NK-92 (cell line): Measurements from ENCODE around the gene OPA3.
A peak's percentile ranks its signal among the peaks of the same experiment; 100 is the strongest.
"Not testable (repeated sequence)": the region's sequence is repeated elsewhere in the genome, so short reads cannot be mapped to it uniquely, and the experiment has no call there.

ENCODE experiments used
- DNase-seq: peaks from one replicate; lab custom pipeline; 2025; ENCODE audit not compliant: unreplicated experiment; lab: John Stamatoyannopoulos, UW

Gene OPA3

DNA sequence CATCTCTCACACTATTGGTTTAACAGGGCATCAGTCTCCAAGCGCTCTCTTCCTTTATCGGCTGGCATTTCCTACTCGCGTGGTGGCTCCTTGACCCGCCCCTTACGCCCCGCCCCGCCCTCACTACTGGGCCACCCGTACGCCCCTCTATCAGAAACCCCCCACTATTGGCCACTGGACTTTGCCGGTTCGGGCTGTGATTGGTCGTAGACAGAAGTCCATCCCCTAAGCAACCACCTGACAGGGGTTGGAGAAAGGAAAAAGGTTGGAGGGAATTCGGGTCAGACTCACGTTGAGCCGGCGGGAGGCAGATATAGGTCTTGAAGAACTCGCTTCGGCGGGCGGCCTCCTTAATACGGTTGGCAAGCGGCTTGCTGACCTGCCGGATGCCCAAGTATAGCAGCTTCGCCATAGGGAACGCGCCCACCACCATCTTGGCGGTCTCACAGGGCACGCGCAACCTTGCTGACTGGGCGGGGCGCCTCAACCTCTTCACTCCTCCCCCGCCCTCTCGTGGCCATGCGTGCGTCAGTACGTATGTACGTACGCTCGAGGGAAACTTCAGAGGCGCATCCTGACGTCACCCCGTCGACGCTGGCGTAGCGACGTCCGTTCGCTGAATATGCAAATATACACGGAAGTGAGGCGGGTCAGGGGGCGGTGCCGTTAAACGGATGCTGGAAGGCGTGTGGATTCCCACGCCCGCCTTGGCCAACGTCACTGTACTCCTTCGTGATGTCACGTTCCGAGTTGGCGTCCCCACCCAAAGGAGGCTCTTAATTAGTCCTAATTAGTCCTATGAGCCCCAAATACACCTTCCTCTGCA is at the start of gene OPA3:
TSS of gene OPA3 (minus strand) at position 471 of the 826 bp plus-strand sequence. CDS start at position 433, 38 bp downstream.
- DNase-seq = peak; percentile 93

DNA sequence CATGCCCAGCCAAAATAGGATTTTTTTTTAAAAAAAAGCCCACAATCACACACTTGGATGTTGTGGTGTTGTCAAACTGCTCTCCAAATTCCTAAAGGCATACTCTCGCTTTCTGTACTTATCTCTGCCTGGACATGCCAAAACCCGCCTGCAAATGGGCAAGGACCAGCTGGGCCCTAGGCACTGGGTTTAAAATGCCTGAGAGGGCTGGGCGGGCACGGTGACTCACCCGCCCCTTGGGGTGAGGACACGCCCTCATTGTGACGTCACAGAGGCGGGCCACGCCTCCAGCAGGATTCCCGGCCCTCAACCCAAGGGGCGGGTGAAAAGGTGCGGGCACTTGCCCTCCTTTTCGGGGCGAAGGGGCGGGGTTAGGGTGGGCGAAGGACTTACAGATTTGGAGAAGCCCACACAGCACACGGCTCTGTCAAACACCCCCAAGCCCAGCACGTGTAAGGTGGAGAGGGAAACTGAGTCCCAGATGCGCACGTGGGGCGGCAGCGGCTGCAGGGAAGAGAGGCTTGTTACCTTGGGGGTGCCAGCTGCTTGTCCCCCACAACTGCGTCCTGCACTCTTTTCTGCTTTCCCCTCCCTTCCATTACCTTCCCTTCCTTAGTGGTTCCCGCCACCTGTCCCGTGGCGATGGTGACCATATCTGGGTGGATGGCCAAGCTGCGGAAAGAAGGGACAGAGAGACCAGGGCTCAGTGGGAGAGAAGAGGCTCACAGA is 48.0 kb upstream of the OPA3 start:
- no peak for DNase-seq

DNA sequence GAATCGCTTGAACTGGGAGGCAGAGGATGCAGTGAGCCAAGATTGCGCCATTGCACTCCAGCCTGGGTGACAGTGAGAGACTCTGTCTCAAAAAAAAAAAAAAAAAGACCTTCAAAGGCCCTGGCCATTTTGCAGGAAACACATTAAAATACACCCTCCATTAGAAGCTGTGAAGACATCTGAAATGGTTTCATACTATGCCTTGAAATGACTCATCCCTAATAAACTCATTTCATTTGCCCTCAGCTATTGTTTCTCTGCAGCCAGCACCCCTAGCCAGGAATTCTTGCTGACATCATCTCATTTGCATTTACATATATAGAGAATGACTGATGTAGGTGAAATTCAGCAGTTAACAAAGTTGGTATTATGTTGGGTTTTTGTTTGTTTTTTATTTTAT is 45.9 kb upstream of the OPA3 start:
- no peak for DNase-seq

DNA sequence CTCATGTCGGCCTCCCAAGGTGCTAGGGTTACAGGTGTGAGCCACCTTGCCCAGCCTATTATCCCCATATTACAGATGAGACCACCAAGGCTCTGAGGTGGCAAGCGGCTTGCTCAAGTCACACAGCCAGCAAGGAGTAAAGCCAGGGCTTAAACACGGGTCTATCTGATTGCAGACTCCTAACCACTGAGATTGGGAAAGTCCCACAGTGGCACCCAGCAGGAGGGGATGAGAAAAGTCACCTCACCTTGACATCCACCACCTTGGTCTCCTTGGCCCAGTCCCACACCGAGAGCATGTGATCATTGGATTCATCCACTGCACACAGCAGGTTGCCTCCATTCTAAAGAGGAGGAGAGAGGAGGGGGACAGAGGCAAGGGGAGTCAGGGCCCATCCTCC is 45.1 kb upstream of the OPA3 start:
- DNase-seq = no peak

DNA sequence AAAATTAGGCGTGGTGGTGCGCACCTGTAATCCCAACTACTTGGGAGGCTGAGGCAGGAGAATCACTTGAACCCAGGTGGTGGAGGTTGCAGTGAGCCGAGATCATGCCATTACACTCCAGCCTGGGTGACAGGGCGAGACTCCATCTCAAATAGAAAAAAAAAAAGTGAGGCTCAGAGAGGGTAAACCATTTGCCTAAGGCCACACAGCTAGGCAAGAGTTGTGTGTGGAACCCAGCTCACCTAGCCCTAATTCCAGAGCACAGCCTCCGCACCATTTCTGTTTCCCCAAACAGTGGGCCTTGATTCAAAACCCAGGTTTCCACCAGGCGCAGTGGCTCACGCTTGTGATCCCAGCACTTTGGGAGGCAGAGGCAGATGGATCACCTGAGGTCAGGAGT is 43.6 kb upstream of the OPA3 start:
- DNase-seq = not testable (repeated sequence)

DNA sequence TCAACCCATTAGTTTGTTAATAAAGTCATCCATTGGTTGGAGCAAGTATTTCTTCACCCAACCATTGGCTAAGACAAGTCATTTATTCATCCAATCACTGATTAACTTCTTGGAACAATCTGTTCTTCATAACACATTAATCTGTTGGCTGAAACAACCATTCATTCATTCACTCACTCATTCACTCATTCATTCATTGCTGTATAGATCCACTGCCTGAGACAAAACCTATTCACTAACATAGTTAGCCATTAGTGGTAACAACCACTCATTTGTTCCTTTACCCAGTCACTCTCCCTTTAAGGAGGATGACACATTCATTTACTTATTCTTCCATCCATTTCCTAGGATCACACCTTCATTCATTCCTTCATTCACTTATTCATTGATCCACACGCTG is 39.4 kb upstream of the OPA3 start:
- DNase-seq = no peak

DNA sequence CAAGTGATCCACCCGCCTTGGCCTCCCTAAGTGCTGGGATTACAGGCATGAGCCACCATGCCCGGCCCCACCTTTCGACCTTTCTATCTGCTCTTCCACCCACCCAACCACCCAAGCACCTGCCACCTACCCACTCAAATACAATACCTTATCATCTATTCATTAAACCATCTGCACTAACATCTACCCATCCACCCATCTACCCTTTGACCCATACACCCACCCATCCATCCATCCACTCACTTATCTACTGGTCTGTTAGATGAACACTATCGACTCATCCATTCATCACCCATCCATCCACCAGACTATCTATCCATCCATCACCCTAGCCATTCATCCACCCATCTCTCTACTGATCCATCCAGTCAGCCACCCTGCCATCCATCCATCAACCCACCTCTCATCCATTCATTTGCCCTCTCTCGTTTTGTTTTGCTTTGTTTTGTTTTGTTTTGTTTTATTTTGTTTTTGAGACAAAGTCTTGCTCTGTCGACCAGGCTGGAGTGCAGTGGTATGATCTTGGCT is 37.4 kb upstream of the OPA3 start:
- no peak for DNase-seq

DNA sequence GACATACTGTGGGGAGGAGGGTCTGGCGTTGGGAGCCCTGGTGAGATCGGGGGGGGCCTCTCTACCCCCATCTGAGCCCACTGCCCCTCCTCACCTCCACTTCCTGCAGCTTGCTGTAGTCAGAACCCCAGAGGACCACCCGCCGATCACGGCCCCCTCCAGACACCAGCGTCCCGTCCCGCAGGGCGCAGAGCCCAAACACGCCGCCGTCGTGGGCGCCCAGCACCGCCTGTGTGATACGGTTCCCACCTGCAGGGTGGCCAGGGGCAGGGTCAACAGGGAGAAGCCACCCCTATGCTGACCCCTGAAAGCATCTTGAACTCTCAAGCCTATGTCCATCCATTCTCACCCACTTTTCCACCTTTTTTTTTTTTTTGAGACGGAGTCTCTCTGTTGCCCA is 36.8 kb upstream of the OPA3 start:
- no peak for DNase-seq

DNA sequence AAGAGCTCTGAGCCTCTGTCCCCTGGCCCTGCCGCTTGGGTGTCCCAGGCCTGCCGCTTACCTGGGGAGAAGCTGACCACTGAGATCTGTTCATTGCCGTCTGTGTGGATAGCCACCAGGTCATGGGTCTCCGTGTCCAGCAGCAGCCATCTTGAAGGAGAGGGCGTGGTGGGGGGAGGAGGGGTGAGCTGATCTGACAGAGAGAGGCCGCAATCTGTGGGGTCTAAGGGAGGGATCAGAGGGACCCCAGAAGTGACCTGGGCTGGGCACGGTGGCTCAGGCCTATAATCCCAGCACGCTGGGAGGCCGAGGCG is 32.1 kb upstream of the OPA3 start:
- DNase-seq = no peak

DNA sequence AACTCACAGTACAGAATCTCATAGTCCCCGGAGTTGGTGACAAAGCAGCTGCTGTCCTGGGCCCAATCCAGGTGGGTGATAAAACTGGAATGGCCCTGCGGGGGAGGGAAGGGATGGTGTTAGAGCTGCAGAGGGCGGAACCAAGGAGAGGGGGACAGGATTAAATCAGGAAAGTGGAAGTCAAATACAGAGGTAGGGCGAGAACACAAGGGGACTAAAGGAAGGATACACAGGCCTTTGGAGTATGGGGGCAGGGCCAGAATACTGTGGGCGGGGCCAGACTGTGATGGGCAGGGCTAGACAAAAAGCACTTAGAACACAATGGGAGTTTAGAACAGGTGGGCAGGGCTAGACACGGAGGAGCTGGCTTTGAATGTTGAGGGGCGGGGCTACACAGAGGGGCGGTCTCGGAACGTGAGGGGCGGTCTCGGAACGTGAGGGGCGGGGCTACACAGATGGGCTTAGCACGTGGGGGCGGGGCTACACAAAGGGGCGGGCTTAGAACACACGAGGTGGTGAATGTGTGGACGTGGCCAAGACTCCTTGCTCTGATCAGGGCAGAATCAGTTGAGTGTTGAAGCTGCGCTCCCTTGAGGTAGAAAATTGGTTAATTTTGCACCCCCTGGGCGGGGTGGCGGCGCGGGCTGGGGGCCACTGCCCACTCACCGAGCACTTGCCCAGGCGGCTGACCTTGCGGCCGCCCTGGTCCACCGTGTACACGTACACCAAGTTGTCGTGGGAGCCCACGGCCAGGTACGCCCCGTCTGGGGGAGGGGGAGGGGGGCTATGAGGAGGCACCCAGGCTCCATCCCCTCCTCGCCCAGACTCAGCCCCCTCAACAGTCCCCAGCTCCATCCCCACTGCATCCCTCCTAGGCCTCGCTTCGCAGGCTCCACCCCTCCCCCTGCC is 31.4 kb upstream of the OPA3 start:
- no peak for DNase-seq

DNA sequence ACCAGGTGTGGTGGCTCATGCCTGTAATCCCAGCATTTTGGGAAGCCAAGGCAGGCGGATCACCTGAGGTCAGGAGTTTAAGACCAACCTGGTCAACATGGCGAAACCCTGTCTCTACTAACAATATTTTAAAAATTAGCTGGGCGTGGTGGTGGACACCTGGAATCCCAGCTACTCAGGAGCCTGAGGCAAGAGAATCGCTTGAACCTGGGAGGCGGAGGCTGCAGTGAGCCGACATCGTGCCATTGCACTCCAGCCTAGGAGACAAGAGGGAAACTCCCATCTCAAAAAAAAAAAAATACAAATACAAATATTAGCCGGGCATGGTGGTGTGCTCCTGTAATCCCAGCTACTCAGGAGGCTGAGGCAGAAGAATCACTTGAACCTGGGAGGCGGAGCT is 30.5 kb upstream of the OPA3 start:
- not testable (repeated sequence) for DNase-seq

DNA sequence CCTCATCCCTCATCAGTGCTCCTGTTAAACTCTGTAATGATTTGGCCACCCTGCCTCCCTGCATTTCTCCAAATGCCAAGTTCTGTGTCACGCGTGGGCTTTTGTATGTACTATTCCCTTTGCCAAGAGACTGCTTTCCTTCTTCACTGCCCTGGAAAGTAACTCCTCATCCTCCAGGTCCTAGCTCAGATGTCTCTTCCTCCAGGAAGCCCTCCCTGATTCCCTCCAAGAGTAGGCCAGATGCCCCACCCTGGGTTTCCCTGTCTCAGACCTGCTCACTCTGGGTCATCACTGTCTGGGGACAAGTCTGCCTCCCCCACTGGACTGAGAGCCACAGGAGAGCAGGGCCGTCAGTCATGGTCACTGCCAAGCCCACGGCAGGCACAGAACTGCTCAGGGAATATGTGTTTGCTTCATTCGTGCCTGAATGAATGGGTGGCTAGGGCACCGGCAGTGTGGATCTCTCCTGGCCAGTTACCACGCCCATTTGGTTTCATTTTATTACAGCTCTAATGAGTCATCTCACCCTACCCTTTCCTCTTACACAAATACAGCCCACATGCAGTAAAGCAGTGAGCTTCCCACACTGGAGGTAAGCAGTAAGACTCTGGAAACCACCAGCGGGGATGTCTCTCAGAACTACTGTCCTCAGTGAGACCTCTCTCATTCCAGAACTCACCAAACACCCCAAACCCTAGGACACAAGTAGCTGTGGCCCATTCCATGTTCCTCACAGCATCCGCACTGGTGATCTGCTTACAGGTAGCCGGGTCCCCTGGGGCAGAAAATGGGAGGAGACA is 29.5 kb upstream of the OPA3 start:
- no peak for DNase-seq

DNA sequence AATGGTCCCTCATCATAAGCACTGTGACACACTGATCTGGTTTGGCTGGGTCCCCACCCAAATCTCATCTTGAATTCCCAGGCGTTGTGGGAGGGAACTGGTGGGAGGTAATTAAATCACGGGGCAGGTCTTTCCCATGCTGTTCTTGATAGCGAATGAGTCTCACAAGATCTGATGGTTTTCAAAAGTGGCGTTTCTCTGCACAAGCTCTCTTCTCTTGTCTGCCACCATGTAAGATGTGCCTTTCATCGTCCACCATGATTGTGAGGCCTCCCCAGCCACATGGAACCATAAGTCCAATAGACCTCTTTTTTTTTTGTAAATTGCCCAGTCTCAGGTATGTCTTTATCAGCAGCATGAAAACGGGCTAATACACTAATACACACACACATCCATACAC is 24.3 kb upstream of the OPA3 start:
- DNase-seq = no peak

DNA sequence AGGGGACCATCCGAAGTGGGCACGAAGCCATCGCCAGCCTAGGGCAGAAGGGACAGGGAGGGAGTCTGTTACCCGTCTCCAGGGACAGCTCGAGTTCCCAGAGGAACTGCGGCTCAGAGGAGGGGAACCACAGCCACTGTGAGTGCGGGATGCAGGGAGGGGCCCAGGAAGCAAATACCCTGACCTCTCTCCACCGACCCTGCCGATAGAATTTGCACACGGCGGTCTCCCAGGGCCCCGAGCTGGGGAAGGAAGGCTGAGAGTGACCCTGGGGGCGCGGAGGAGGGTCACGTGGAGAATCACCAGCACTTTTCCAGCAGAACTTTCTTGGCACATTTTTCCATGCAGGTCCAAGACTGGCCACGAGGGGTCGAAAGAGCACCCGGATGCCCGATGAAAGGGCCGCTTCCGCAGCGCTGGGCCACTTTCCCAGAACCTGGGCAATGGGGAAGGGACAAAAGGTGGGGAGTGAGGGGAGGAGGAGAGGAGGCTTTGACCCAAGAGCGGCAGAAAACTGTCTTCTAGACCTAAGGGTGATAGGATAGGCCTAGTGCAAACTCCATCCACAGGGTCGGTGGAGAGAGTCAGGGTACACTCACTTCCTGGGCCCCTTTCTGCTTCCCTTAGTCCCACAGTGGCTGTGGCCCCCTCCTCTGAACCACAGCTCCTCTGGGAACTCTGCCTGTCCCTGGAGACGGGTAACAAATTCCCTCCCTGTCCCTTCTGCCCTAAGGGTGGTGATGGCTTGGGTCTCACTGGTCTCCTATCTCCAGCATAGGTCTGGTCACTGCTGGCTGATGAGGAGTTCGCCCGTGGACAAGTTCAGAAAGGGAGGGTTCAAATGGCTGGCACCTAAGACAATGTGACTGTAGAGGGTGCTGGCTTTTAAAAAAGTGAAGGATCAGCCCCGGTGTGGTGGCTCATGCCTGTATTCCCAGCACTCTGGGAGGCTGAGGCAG is 22.7 kb upstream of the OPA3 start:
- no peak for DNase-seq

DNA sequence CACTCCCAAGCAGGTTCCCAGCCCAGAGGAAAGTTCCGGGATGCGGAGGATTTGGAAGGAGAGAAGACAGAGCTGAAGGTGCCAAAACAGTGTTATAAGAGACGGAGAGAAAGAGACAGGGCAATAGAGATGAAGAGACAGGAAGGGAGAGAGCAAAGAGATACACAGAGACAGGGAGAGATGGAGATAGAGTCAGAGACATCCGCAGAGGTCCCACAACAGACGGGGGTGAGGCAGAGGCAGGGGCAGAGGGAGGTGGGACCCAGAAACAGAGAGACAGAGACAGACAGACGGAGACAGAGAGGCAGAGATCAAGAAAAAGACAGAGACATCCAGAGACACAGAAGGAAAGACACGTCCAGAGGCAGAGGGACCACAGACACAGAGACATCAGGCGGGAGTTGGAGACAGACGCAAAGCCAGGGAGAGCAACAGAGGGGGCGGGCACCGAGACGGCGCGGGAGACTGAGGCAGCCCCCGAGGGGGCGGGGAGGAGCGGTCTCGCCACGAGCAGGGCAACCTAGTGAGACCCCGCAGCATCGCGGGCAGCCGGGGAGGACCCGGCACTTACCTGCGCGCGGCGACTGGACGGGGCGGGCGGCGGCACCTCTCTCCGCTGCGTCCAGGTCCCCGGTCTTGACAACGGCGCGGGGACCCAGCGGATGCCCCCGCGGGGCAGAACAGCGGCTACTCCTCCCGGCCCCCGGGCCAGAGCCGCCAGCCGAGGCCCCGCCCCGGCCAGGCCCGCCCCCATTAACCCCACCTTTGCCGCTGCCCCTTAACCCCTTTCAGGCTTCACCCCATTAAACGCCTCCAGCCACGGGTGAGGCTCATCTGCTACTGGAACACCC is 17.1 kb upstream of the OPA3 start, which contains the start of gene GPR4:
TSS of gene GPR4 (minus strand) at position 689 of the 851 bp plus-strand sequence. CDS start 10,346 bp downstream, outside the sequence.
- DNase-seq = no peak

DNA sequence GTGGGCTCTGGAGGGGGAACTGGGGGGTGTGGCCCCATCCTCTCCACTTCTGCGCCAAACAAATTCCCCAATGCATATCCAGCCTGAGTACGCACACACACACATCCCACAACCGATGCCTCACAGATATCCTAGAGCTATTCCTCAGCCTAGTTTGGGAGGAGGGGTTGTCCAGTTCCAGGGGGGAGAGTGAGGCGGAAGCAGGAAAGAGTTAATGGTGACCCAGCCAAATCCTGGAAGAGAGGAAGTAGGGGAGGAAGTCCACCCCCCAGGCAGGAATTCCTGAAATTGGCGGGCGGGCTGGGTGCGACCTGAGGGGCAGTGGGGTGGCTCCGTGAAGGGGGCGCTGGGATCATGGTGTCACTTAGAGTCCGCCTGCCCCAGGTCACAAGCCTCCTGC is 16.5 kb upstream of the OPA3 start:
- DNase-seq = no peak

DNA sequence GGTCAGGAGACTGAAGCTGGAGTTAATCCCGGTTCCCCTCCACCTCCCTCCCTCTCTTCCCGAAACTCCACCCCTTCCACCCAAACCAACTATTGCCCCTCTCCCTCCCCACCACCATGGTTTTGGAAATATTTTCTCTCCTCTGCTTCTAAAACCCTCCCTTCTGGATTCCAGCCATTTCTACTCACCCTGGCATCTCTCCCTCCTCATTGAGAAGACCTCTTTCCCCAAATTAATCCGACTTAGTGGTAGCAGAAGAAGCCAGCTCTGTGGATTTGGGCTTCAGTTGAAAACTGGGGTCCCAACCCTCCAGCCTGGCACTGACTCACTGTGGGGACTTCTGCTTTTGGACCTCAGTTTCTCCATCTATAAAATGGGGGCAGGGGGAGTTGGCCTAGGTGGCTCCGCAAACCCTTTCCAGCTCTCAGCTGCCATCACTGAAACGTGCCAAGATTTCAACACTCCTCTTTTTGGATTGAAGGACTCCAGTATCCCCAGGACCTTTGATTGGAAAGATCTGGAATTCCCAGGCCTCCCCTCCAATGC is 15.8 kb upstream of the OPA3 start:
- DNase-seq = no peak

DNA sequence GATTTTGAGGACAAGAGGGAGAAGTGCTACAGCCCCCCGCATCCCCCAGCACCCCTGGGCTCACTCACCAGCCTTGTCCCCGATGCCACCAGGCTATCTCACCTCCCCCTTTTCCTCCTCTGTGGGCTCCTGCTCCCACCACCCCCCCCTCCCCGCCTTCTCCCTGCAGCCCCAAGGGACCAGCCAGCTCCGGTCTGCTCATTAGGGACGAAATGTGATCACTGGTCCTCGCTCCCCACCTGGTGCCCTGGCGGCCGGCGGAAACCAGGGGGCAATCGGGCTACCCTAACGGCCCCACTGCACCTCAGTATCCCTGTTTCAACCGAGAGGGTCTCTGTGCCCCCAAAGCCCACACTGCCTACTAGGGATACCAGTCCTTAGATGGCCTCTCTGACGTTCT is 14.7 kb upstream of the OPA3 start:
- no peak for DNase-seq
